Stimulated activated naive CD8-positive, alpha-beta T cell treated with anti-CD3 and anti-CD28 coated beads, Interleukin-15, amount 100 ng/mL, for 72 hours (primary cell): Measurements from ENCODE around the gene MYO3B.
"Not testable (repeated sequence)": the region's sequence is repeated elsewhere in the genome, so short reads cannot be mapped to it uniquely, and the experiment has no call there.

Experiments
- ATAC-seq: fragments of 150-1000 bp; cut with Tn5 transposase; 2 replicates; pipeline ENCODE4 v1.10.0; 2021; ENCODE audit warnings: mild to moderate bottlenecking, moderate library complexity
- DNase-seq, 2 donors: peaks; one replicate each; pipeline ENCODE4 v3.0.0; 2021 to 2022
- H3K27ac Mint-ChIP-seq, 2 donors: one replicate each; pipeline ENCODE4 v1.8.0; 2022; ENCODE audit warnings: mild to moderate bottlenecking in 2 of 2, mixed read lengths in 2 of 2, moderate library complexity in 2 of 2
- H3K27me3 Mint-ChIP-seq: one replicate; pipeline ENCODE4 v1.8.0; 2022; ENCODE audit warnings: mixed read lengths
- H3K4me1 Mint-ChIP-seq: one replicate; pipeline ENCODE4 v1.8.0; 2022; ENCODE audit warnings: mild to moderate bottlenecking, mixed read lengths
- H3K4me3 Mint-ChIP-seq, 2 donors: one replicate each; pipeline ENCODE4 v1.8.0; 2022; ENCODE audit warnings: mild to moderate bottlenecking in 2 of 2, mixed read lengths in 2 of 2, moderate library complexity in 1 of 2
- H3K9me3 Mint-ChIP-seq, 2 donors: one replicate each; pipeline ENCODE4 v1.8.0; 2022; ENCODE audit warnings: mixed read lengths in 2 of 2

Gene MYO3B

GRCh38 chr2:170420961-170421687 lies 243.2 kb downstream of the MYO3B start:
- H3K27ac Mint-ChIP-seq, result no peak overlapping the region
- no peak overlapping the region for H3K4me3 Mint-ChIP-seq
- peaks cover 28% of the 10 kb centered on the region for H3K27me3 Mint-ChIP-seq

GRCh38 chr2:170423919-170424318 lies 246.0 kb downstream of the MYO3B start:
- Mint-ChIP-seq H3K4me3 (no peak overlapping the region), H3K27ac (no peak overlapping the region), H3K27me3 (peaks cover 28% of the 10 kb centered on the region), H3K9me3 (no peaks in the 10 kb centered on the region), H3K4me1 (no peaks in the 10 kb centered on the region)
- no peak for DNase-seq
- no peak for ATAC-seq

More at GRCh38 chr2:170420961-170421687, 243.2 kb downstream of the MYO3B start:
- no peak for ATAC-seq
- Mint-ChIP-seq H3K9me3 (no peaks in the 10 kb centered on the region), H3K4me1 (no peaks in the 10 kb centered on the region)
- no peak for DNase-seq

- no peak for DNase-seq
- H3K4me3 Mint-ChIP-seq, result no peak overlapping the region
These were observed 247.4 kb downstream of the MYO3B start for GRCh38 chr2:170425281-170425751.

GRCh38 chr2:170428868-170429267 lies 250.9 kb downstream of the MYO3B start:
- Mint-ChIP-seq H3K9me3 (no peaks in the 10 kb centered on the region), H3K4me3 (no peak overlapping the region), H3K27ac (no peak overlapping the region), H3K4me1 (no peaks in the 10 kb centered on the region), H3K27me3 (peaks cover 7% of the 10 kb centered on the region)
- no peak for DNase-seq
- no peak for ATAC-seq

More at GRCh38 chr2:170425281-170425751, 247.4 kb downstream of the MYO3B start:
- ATAC-seq, result no peak
- H3K27me3 Mint-ChIP-seq, result peaks cover 27% of the 10 kb centered on the region
- H3K27ac Mint-ChIP-seq, result no peak overlapping the region
- H3K9me3 Mint-ChIP-seq, result no peaks in the 10 kb centered on the region
- no peaks in the 10 kb centered on the region for H3K4me1 Mint-ChIP-seq

- Mint-ChIP-seq H3K27me3 (peaks cover 42% of the 10 kb centered on the region), H3K4me1 (peaks cover 25% of the 10 kb centered on the region), H3K4me3 (no peak overlapping the region), H3K9me3 (no peaks in the 10 kb centered on the region), H3K27ac (no peak overlapping the region)
- ATAC-seq (no peak), DNase-seq (no peak)
These were observed 254.9 kb downstream of the MYO3B start for GRCh38 chr2:170432823-170433222.

- Mint-ChIP-seq H3K27me3 (peaks cover 48% of the 10 kb centered on the region), H3K4me1 (peaks cover 25% of the 10 kb centered on the region), H3K9me3 (no peaks in the 10 kb centered on the region), H3K4me3 (no peak overlapping the region), H3K27ac (no peak overlapping the region)
- DNase-seq, result no peak
- ATAC-seq, result no peak
These were observed 255.5 kb downstream of the MYO3B start for GRCh38 chr2:170433448-170433847.

- Mint-ChIP-seq H3K27me3 (peaks cover 49% of the 10 kb centered on the region), H3K4me1 (peaks cover 25% of the 10 kb centered on the region)
- ATAC-seq, DNase-seq, H3K9me3 Mint-ChIP-seq, H3K4me3 Mint-ChIP-seq, H3K27ac Mint-ChIP-seq: not testable (repeated sequence)
These were observed 256.4 kb downstream of the MYO3B start for GRCh38 chr2:170434396-170434795.

GRCh38 chr2:170434900-170435621 lies 257.1 kb downstream of the MYO3B start:
- Mint-ChIP-seq H3K4me3 (peak overlapping the region; percentile 17 to 59), H3K27ac (no peak overlapping the region), H3K4me1 (peaks cover 25% of the 10 kb centered on the region), H3K9me3 (no peaks in the 10 kb centered on the region), H3K27me3 (peaks cover 49% of the 10 kb centered on the region)
- DNase-seq, result peak in 1 of 2 donors; percentile 5
- peak; percentile 86 for ATAC-seq

GRCh38 chr2:170436077-170436943 lies 258.4 kb downstream of the MYO3B start:
- Mint-ChIP-seq H3K27me3 (peaks cover 53% of the 10 kb centered on the region), H3K27ac (no peak overlapping the region), H3K9me3 (no peaks in the 10 kb centered on the region), H3K4me1 (peaks cover 25% of the 10 kb centered on the region), H3K4me3 (no peak overlapping the region)
- DNase-seq (no peak), ATAC-seq (no peak)

GRCh38 chr2:170446078-170446477 lies 268.1 kb downstream of the MYO3B start:
- ATAC-seq (no peak), DNase-seq (no peak)
- Mint-ChIP-seq H3K27me3 (peaks cover 6% of the 10 kb centered on the region), H3K27ac (no peak overlapping the region), H3K4me3 (no peak overlapping the region), H3K4me1 (no peaks in the 10 kb centered on the region), H3K9me3 (peaks cover 0 to 6% of the 10 kb centered on the region in 2 donors)

GRCh38 chr2:170449034-170449433 lies 271.1 kb downstream of the MYO3B start:
- no peak overlapping the region for H3K4me3 Mint-ChIP-seq
- no peaks in the 10 kb centered on the region for H3K27me3 Mint-ChIP-seq
- ATAC-seq (no peak), DNase-seq (no peak)
- peaks cover 0 to 6% of the 10 kb centered on the region in 2 donors for H3K9me3 Mint-ChIP-seq
- no peak overlapping the region for H3K27ac Mint-ChIP-seq
- H3K4me1 Mint-ChIP-seq, result no peaks in the 10 kb centered on the region

- Mint-ChIP-seq H3K27me3 (no peaks in the 10 kb centered on the region), H3K4me3 (no peak overlapping the region), H3K4me1 (no peaks in the 10 kb centered on the region), H3K27ac (no peak overlapping the region), H3K9me3 (no peaks in the 10 kb centered on the region)
- DNase-seq (no peak), ATAC-seq (no peak)
These were observed 276.8 kb downstream of the MYO3B start for GRCh38 chr2:170454471-170455372.

GRCh38 chr2:170455617-170456426 lies 277.9 kb downstream of the MYO3B start:
- Mint-ChIP-seq H3K27ac (no peak overlapping the region), H3K4me3 (no peak overlapping the region), H3K4me1 (no peaks in the 10 kb centered on the region), H3K27me3 (no peaks in the 10 kb centered on the region), H3K9me3 (no peaks in the 10 kb centered on the region)
- DNase-seq (no peak), ATAC-seq (no peak)

- ATAC-seq (no peak), DNase-seq (no peak)
- Mint-ChIP-seq H3K27ac (no peak overlapping the region), H3K9me3 (no peaks in the 10 kb centered on the region), H3K27me3 (no peaks in the 10 kb centered on the region), H3K4me3 (no peak overlapping the region), H3K4me1 (no peaks in the 10 kb centered on the region)
These were observed 279.0 kb downstream of the MYO3B start for GRCh38 chr2:170456914-170457313.
